GM19372 (cell line): Measurements from ENCODE around the gene DDX50.
"Not testable (repeated sequence)": the region's sequence is repeated elsewhere in the genome, so short reads cannot be mapped to it uniquely, and the experiment has no call there.

Experiments
- ATAC-seq: cut with Tn5 transposase; IDR thresholded peaks from one replicate; pipeline ENCODE4 v1.9.1; 2021; ENCODE audit warnings: mild to moderate bottlenecking, low read depth, moderate library complexity; ENCODE audit not compliant: unreplicated experiment

The DDX50 gene

DNA sequence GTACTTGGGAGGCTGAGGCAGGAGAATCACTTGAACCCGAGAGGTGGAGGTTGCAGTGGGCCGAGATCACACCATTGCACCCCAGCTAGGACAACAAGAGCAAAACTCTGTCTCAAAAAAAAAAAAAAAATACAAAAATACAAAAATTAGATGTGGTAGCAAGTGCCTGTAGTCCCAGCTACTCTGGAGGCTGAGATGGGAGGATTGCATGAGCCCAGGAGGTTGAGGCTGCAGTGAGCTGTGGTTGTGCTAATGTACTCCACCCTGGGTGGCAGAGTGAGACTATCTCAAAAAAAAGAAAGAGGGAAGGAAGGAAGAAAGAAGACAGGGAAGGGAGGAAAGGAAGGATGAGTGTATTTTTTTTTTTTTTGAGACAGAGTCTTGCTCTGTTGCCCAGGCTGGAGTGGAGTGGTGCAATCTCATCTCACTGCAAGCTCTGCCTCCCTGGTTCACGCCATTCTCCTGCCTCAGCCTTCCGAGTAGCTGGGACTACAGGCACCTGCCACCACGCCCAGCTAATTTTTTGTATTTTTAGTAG, 74.9 kb downstream of the DDX50 start:
- not testable (repeated sequence) for ATAC-seq

DNA sequence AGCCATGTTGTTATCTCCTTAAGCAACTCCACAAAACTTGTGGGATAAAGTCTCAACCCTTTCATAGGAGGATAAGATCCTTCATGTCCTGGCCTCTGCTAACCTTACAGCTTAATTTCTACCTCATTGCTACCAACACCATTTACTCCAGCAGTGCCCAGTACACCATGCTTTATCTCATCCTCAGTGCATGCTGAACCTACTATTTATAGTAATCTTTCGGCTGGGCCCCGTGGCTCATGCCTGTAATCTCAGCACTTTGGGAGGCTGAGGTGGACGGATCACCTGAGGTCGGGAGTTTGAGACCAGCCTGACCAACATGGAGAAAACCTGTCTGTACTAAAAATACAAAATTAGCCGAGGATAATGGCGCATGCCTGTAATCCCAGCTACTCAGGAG, 78.6 kb downstream of the DDX50 start:
- not testable (repeated sequence) for ATAC-seq

DNA sequence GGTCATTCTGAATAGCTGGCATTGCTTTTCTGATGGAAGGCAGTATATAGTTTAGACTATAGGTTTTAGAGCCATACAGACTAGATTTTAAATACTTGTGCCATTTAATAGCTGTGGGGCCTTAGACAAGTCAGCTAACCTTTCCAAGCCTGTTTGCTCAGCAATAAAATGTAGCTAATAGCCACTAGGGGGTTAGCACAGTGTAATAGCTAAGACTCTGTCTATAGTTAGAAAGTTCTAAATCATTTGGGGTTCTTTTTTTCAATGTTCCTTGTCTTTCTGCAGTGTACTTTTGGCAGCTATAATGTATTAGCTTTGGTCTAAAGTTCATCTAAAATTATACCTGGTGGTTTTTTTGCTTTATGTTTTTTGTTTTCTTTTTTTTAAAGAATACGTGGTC, 80.0 kb downstream of the DDX50 start:
- no peak for ATAC-seq

DNA sequence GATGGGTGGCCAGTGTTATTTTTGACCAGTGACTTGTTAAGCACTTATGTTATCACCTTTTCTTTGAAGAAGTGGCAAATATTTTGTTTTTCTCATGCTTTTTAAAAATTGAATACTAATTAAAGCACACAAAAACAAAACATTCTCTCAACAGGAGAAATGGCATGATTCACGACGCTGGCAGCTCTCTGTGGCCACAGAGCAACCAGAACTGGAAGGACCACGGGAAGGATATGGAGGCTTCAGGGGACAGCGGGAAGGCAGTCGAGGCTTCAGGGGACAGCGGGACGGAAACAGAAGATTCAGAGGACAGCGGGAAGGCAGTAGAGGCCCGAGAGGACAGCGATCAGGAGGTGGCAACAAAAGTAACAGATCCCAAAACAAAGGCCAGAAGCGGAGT, 81.3 kb downstream of the DDX50 start:
- no peak for ATAC-seq

DNA sequence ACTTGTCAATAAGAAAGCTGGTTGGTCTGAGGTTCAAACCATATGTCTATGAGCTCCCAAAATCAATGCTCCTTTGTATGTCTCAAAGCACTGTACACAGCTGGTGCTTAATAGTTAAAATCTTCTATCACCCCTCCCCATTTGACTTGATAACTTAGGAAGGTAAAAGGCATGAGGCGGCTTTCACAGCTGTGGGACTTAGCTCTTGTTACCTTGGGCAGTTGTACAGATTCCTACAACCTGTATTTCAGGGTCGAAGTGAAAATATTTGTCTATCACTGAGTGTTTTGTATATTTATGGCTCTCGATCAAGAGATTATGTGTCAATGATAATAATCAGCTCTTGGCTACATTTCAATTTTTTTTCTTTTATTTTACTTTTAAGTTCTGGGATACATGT, 86.5 kb downstream of the DDX50 start:
- no peak for ATAC-seq

DNA sequence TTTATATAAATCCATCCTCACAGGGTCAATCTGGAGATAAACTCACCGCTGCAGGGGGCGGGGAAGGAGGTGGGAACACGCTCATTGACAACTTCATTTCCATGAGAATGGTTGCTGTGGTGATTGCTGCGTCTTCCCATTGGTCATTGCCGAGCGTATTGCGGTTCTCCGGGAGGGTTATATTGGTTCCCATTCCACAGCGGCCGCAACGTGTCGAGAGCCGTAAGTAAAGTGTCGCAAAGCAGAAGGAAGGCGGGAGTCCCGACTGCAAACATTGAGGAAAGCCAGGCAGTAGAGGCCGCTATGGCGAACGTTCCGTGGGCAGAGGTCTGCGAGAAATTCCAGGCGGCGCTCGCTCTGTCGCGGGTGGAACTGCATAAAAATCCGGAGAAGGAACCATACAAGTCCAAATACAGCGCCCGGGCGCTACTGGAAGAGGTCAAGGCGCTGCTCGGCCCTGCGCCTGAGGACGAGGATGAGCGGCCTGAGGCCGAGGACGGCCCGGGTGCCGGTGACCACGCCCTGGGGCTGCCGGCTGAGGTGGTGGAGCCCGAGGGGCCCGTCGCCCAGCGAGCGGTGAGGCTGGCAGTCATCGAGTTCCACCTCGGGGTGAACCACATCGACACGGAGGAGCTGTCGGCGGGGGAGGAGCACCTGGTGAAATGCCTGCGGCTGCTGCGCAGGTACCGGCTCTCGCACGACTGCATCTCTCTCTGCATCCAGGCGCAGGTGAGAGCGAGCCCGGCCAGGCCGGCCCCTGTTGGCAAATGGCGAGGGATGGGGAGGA, 87.6 kb downstream of the DDX50 start, which contains the start of gene KIFBP:
KIFBP (plus strand) TSS at position 274 of the 787 bp plus-strand sequence; CDS start at position 304, 30 bp downstream.
- peak; percentile 67 for ATAC-seq

DNA sequence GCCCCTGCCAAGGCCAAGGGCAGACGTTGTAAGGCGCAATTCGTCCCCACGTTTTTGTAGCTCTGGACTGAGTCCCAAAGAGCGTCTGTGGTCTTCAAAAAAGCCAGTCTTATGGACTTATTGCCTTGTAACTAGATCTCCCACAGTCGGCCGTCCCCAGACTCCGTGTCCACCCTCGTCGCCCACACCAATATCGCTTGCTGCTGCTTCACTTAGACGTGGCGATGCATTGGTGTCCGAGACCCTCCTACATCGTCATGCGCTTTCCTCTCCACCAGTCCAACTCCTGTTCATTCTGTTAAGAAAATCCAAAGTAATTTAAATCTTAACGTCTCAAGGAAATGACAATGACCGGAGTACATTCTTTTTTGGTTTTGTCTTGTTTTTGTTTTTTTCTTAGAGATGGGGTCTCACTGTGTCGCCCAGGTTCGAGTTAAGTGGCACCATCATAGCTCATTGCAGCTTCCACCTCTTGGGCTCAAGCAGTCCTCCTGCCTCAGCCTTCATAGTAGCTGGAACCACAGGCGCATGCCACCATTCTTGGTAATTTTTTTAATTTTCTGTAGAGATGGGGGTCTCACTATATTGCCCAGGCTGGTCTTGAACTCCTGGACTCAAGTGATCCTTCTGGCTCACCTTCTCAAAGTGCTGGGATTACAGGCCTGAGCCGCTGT, 88.3 kb downstream of the DDX50 start:
- ATAC-seq, result no peak

DNA sequence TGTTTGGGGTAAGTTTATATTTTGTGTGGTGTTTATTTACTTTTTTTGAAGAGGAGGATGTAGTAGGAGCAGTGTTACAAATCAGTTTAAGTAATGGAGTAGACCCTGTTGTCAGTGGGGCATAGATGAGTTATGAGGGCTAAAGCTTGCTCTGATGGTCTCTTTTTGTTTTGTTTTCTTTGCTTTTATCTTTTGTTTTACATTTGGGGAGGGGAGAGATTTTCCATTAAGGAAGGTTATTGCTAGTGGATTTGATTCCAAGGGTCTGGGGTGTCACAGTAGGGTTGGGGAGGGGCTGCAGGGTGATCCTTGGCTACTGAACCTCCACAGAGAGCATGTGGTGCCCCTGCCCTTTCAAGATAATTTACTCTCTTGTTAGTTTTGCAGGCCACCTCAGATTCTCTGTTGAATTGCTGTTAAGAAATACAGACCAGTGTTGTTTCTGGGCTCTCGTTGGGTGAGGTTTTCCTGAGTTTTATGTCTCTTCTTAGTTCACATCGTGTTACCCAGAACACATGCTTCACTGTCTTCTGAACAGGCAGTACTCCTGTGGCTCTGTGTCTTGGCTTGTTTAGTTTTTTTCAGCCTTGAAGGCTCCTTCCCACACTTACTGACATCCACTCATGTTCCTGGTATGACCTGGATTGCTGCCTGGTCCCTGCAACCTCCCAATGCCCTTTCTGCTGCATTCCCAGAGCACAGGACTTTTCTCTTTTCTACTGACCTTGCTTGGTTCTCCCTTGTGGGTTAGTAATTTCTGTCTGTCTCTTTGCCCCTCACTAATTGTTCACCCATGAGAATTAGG, 91.7 kb downstream of the DDX50 start:
- no peak for ATAC-seq
